Activated CD8-positive, alpha-beta T cell treated with anti-CD3 and anti-CD28 coated beads, Interleukin-2, amount 10 ng/mL, durations not matched to agents 7 days and 5 days (primary cell): ENCODE measurements around the gene SPINK6. TPM values are rescaled to one million over a fixed set of nuclear protein-coding genes. Genes with fewer than 3 reads are reported as not detected.

Source experiments
- ATAC-seq: fragments of 150-1000 bp; cut with Tn5 transposase; one replicate; pipeline ENCODE4 v1.10.0; 2021; ENCODE audit warnings: moderate library complexity
- CTCF ChIA-PET: fragments of 350-600 bp; sonication (Branson Sonifier 250); formaldehyde crosslinking; loops from one replicate; lab custom pipeline; 2021; ENCODE audit warnings: antibody characterized with exemption; lab: Charles Lee
- POLR2A ChIA-PET: fragments of 350-600 bp; sonication (Branson Sonifier 250); formaldehyde crosslinking; loops from one replicate; lab custom pipeline; 2021; ENCODE audit warnings: antibody characterized with exemption; lab: Charles Lee
- DNase-seq: peaks from one replicate; pipeline ENCODE4 v3.0.0-alpha.2; 2020
- H3K27ac Mint-ChIP-seq: one replicate; pipeline ENCODE4 v1.8.0; 2021; ENCODE audit warnings: mild to moderate bottlenecking, mixed read lengths
- H3K27me3 Mint-ChIP-seq: one replicate; pipeline ENCODE4 v1.8.0; 2021; ENCODE audit warnings: low read depth, mixed read lengths
- H3K36me3 Mint-ChIP-seq: one replicate; pipeline ENCODE4 v1.8.0; 2021; ENCODE audit warnings: low read depth, mixed read lengths
- H3K4me1 Mint-ChIP-seq: one replicate; pipeline ENCODE4 v1.8.0; 2021; ENCODE audit warnings: low read depth, mixed read lengths
- H3K4me3 Mint-ChIP-seq: one replicate; pipeline ENCODE4 v1.8.0; 2021; ENCODE audit warnings: mild to moderate bottlenecking, mixed read lengths
- H3K9me3 Mint-ChIP-seq: one replicate; pipeline ENCODE4 v1.8.0; 2022; ENCODE audit warnings: mixed read lengths; ENCODE audit not compliant: insufficient read depth
- total RNA-seq, 2 experiments: library from RNA; stranded (reverse); gene quantifications; one replicate each; pipeline ENCODE4 v1.2.3, GENCODE V29; 2021

The SPINK6 gene
- total RNA-seq, 2 experiments from 2014 or later: not detected

GRCh38 chr5:148229840-148230239 is 27.0 kb downstream of the SPINK6 start:
- ATAC-seq: no peak
- Mint-ChIP-seq H3K27me3 (no peaks in the 10 kb centered on the region), H3K36me3 (no peaks in the 10 kb centered on the region), H3K4me3 (no peak overlapping the region), H3K4me1 (no peaks in the 10 kb centered on the region), H3K9me3 (no peaks in the 10 kb centered on the region), H3K27ac (no peak overlapping the region)
- POLR2A ChIA-PET: no interaction called here
- DNase-seq: no peak
- CTCF ChIA-PET: no interaction called here

- no peak for ATAC-seq
- Mint-ChIP-seq H3K9me3 (no peaks in the 10 kb centered on the region), H3K4me1 (no peaks in the 10 kb centered on the region), H3K36me3 (no peaks in the 10 kb centered on the region), H3K4me3 (no peak overlapping the region), H3K27me3 (no peaks in the 10 kb centered on the region), H3K27ac (no peak overlapping the region)
- POLR2A ChIA-PET: no interaction called here
- DNase-seq: no peak
- CTCF ChIA-PET: no interaction called here
These were observed 27.4 kb downstream of the SPINK6 start for GRCh38 chr5:148230240-148230639.

GRCh38 chr5:148237785-148238417 is 35.1 kb downstream of the SPINK6 start:
- no peak for DNase-seq
- H3K4me3 Mint-ChIP-seq: no peak overlapping the region
- POLR2A ChIA-PET: no interaction called here

GRCh38 chr5:148238418-148238794 is 35.6 kb downstream of the SPINK6 start, which contains the start of gene MARCOL:
TSS of gene MARCOL (plus strand) at chr5:148238525. CDS start at chr5:148238598, 73 bp downstream.
- no peaks in the 10 kb centered on the region for H3K27me3 Mint-ChIP-seq
- no peak within 1 kb of the TSS for H3K27ac Mint-ChIP-seq
- no peak for DNase-seq
- H3K4me1 Mint-ChIP-seq: no peaks in the 10 kb centered on the region
- no peaks in the 10 kb centered on the region for H3K9me3 Mint-ChIP-seq
- H3K36me3 Mint-ChIP-seq: no peaks in the 10 kb centered on the region
- no peak for ATAC-seq
- POLR2A ChIA-PET: no interaction called here
- no peak within 1 kb of the TSS for H3K4me3 Mint-ChIP-seq
- CTCF ChIA-PET: no interaction called here

More at GRCh38 chr5:148237785-148238417, 35.1 kb downstream of the SPINK6 start:
- no peaks in the 10 kb centered on the region for H3K9me3 Mint-ChIP-seq
- no peak overlapping the region for H3K27ac Mint-ChIP-seq
- no peaks in the 10 kb centered on the region for H3K36me3 Mint-ChIP-seq
- no peaks in the 10 kb centered on the region for H3K4me1 Mint-ChIP-seq
- CTCF ChIA-PET: no interaction called here
- no peaks in the 10 kb centered on the region for H3K27me3 Mint-ChIP-seq
- ATAC-seq: no peak

- Mint-ChIP-seq H3K36me3 (no peaks in the 10 kb centered on the region), H3K27me3 (no peaks in the 10 kb centered on the region), H3K27ac (no peak overlapping the region), H3K4me1 (no peaks in the 10 kb centered on the region), H3K9me3 (no peaks in the 10 kb centered on the region), H3K4me3 (no peak overlapping the region)
- ATAC-seq (no peak), DNase-seq (no peak)
- ChIA-PET CTCF (no interaction called here), POLR2A (no interaction called here)
These were observed 46.1 kb downstream of the SPINK6 start for GRCh38 chr5:148248894-148249293.

- POLR2A ChIA-PET: no interaction called here
- Mint-ChIP-seq H3K36me3 (no peaks in the 10 kb centered on the region), H3K4me1 (no peaks in the 10 kb centered on the region), H3K27ac (no peak overlapping the region), H3K4me3 (no peak overlapping the region), H3K27me3 (no peaks in the 10 kb centered on the region), H3K9me3 (peaks cover 21% of the 10 kb centered on the region)
- DNase-seq: no peak
- no peak for ATAC-seq
- CTCF ChIA-PET: no interaction called here
These were observed 52.6 kb downstream of the SPINK6 start for GRCh38 chr5:148255456-148255855.

- H3K4me3 Mint-ChIP-seq: no peak overlapping the region
- POLR2A ChIA-PET: no interaction called here
- CTCF ChIA-PET: no interaction called here
- no peak for ATAC-seq
- H3K27me3 Mint-ChIP-seq: no peaks in the 10 kb centered on the region
- DNase-seq: no peak
- H3K4me1 Mint-ChIP-seq: no peaks in the 10 kb centered on the region
- H3K27ac Mint-ChIP-seq: no peak overlapping the region
- peaks cover 21% of the 10 kb centered on the region for H3K9me3 Mint-ChIP-seq
- no peaks in the 10 kb centered on the region for H3K36me3 Mint-ChIP-seq
These were observed 56.4 kb downstream of the SPINK6 start for GRCh38 chr5:148259288-148259687.

- DNase-seq (no peak), ATAC-seq (no peak)
- H3K27me3 Mint-ChIP-seq: no peaks in the 10 kb centered on the region
- no peak overlapping the region for H3K4me3 Mint-ChIP-seq
- ChIA-PET CTCF (no interaction called here), POLR2A (no interaction called here)
- H3K36me3 Mint-ChIP-seq: no peaks in the 10 kb centered on the region
- no peak overlapping the region for H3K27ac Mint-ChIP-seq
- peaks cover 20% of the 10 kb centered on the region for H3K9me3 Mint-ChIP-seq
- no peaks in the 10 kb centered on the region for H3K4me1 Mint-ChIP-seq
These were observed 58.4 kb downstream of the SPINK6 start for GRCh38 chr5:148261221-148261620.

Other genes starting within 250 kb of the SPINK6 start
- not detected for gene SPINK5, start 139.1 kb upstream of the SPINK6 start, total RNA-seq
- not detected for gene SPINK14, start 34.5 kb upstream of the SPINK6 start, total RNA-seq
- not detected for gene MARCOL, start 35.5 kb downstream of the SPINK6 start, total RNA-seq
- gene SPINK13, start 65.8 kb downstream of the SPINK6 start, total RNA-seq: not detected
- gene SPINK7, start 109.4 kb downstream of the SPINK6 start, total RNA-seq: not detected
- not detected for gene SPINK9, start 132.5 kb downstream of the SPINK6 start, total RNA-seq
- gene FBXO38, start 180.9 kb downstream of the SPINK6 start, total RNA-seq: 10 to 100 TPM; 37.4 to 47.6 TPM